Erythroblast (primary cell): ENCODE results near the gene NOS3.

ENCODE experiments used
- GATA1 ChIP-seq: IDR thresholded peaks from 2 replicates; pipeline ENCODE4 v1.6.1; 2011; ENCODE audit warnings: low read depth, mild to moderate bottlenecking, control low read depth, low read length, moderate library complexity
- POLR2A ChIP-seq: IDR thresholded peaks from 2 replicates; pipeline ENCODE4 v1.6.1; 2011; ENCODE audit warnings: mild to moderate bottlenecking, low read length

DNA sequence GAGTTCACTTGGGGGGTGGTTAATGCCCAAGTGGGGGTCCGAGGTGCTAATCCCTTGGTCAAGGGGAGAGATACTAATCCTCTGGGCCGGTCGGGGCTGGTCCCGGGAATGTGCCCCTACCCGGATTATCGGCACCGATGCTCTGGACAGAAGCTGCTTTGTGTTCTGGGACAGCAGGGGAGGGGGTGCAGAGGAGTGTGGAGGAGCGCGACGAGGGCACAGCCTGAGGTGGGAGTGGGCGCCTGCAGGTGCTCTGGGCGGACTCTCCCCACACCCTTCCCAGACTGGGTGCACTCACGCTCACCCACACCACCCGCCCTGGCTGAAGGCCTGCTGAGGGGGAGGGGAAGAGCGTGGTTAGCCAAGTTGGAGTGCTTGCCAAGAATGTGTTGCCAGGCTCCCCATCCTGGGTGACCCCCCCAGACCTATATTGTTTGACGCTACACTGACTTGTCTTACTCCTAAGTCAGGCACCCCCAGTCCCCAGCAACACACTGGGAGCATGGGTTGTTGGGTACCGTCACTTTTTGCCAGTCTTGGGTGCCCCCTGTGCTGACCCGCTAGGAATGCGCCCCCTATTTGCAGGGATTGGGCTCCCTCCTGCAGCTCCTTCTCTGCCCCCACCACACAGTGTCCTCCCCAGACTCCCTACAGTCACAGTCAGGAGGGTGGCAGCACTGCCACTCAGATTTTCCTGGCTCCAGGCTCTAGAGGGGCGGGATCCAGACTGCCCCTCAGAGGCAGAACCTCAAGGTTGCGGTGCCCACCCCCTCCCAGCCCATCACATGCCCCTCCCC, 69.8 kb downstream of the NOS3 start:
- peak; percentile 46 for TF ChIP-seq POLR2A
- no peak for TF ChIP-seq GATA1
